ENCODE measurements around the gene YWHAH.

Gene YWHAH

GRCh38 chr22:31995807-31996206 lies 51.5 kb downstream of the YWHAH start:
- no peak for DNase-seq (ENCODE audit: insufficient read length, low spot score)
- FAIRE-seq, result no peak
- no peak for TF ChIP-seq POLR2A (IDR thresholded peaks at IDR 0.05; ENCODE audit: low read depth, low read length)

GRCh38 chr22:31998784-31999385 lies 54.5 kb downstream of the YWHAH start:
- no peak for FAIRE-seq
- DNase-seq (ENCODE audit: insufficient read length, low spot score), result no peak
- TF ChIP-seq POLR2A (IDR thresholded peaks at IDR 0.05; ENCODE audit: low read depth, low read length), result no peak

DNA sequence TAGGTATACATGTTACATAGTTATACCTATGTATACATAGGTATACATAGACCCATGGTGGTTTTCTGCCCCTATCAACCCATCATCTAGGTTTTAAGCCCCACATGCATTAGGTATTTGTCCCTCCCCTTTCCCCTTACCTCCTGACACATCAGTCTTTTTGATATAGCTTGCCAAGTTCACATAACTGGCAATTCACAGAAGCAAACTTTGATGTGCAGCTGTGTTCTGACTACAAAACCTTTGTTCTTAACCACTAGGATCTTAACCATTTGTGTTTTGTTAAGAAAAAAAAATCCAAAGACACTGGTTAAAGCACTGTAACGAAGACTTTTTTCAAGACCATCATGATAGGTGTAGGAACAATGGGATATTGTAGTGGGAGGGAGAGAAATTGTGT lies 55.8 kb downstream of the YWHAH start:
- FAIRE-seq, result no peak
- TF ChIP-seq POLR2A (IDR thresholded peaks at IDR 0.05; ENCODE audit: low read depth, low read length), result no peak
- no peak for DNase-seq (ENCODE audit: insufficient read length, low spot score)

DNA sequence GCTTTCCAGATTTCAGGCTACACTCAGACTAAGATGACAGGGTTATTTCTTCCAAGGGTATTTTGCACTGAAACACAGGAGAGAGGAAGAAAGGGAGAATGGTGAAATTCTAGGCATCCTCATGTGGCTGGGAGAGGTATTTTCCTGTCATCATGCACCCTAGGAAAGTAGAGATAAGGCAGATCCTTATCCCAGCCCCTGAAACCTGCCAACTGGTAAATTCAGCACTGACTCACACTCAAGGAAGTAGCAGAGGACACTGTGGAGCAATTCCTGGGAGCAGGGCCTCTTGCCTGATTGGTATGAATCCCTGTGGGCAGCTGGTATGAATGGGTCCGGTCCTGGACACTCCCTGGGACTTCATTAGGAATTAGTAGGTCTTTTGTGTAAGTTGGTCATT lies 61.1 kb downstream of the YWHAH start:
- TF ChIP-seq POLR2A (IDR thresholded peaks at IDR 0.05; ENCODE audit: low read depth, low read length), result no peak
- no peak for DNase-seq (ENCODE audit: insufficient read length, low spot score)
- FAIRE-seq, result no peak
